Activated naive CD4-positive, alpha-beta T cell (primary cell): ENCODE data around the gene BLOC1S4.

Experiments used
- DNase-seq, 4 experiments: peaks; one replicate each; lab custom pipeline; 2025; lab: John Stamatoyannopoulos, UW

The BLOC1S4 gene

GRCh38 chr4:6764976-6765620 is 49.1 kb downstream of the BLOC1S4 start:
- DNase-seq: no peak

GRCh38 chr4:6765703-6766102 is 49.7 kb downstream of the BLOC1S4 start:
- DNase-seq: no peak
